ENCODE measurements around the gene TENT5C. TPM values are rescaled to one million over a fixed set of nuclear protein-coding genes. Genes with fewer than 3 reads are reported as not detected.

Gene TENT5C
- total RNA-seq, 1 donor from 2014 or later = 8.1 TPM

- no peak for DNase-seq (ENCODE audit: low spot score)
These were observed 32.3 kb upstream of the TENT5C start for GRCh38 chr1:117573386-117574023.

- DNase-seq (ENCODE audit: low spot score) = no peak
These were observed 31.6 kb upstream of the TENT5C start for GRCh38 chr1:117574161-117574835.

GRCh38 chr1:117575586-117576225 is 30.1 kb upstream of the TENT5C start:
- no peak for DNase-seq (ENCODE audit: low spot score)

- no peak for DNase-seq (ENCODE audit: low spot score)
These were observed 29.6 kb upstream of the TENT5C start for GRCh38 chr1:117576236-117576635.

- DNase-seq (ENCODE audit: low spot score) = no peak
These were observed 28.5 kb upstream of the TENT5C start for GRCh38 chr1:117577191-117577885.

- DNase-seq (ENCODE audit: low spot score) = no peak
These were observed 27.4 kb upstream of the TENT5C start for GRCh38 chr1:117578466-117578865.

GRCh38 chr1:117579221-117579906 is 26.5 kb upstream of the TENT5C start:
- DNase-seq (ENCODE audit: low spot score) = no peak

GRCh38 chr1:117580436-117580835 is 25.4 kb upstream of the TENT5C start:
- no peak for DNase-seq (ENCODE audit: low spot score)

- DNase-seq (ENCODE audit: low spot score) = no peak
These were observed 25.0 kb upstream of the TENT5C start for GRCh38 chr1:117580882-117581281.

GRCh38 chr1:117581391-117581943 is 24.4 kb upstream of the TENT5C start:
- DNase-seq (ENCODE audit: low spot score) = no peak

GRCh38 chr1:117582451-117582850 is 23.4 kb upstream of the TENT5C start:
- no peak for DNase-seq (ENCODE audit: low spot score)

GRCh38 chr1:117583247-117583646 is 22.6 kb upstream of the TENT5C start:
- no peak for DNase-seq (ENCODE audit: low spot score)

- DNase-seq (ENCODE audit: low spot score) = no peak
These were observed 21.7 kb upstream of the TENT5C start for GRCh38 chr1:117584181-117584580.

GRCh38 chr1:117585086-117585485 is 20.8 kb upstream of the TENT5C start:
- no peak for DNase-seq (ENCODE audit: low spot score)

- DNase-seq (ENCODE audit: low spot score) = no peak
These were observed 19.5 kb upstream of the TENT5C start for GRCh38 chr1:117586337-117586736.

GRCh38 chr1:117586747-117587498 is 18.9 kb upstream of the TENT5C start:
- no peak for DNase-seq (ENCODE audit: low spot score)

GRCh38 chr1:117587499-117588356 is 18.1 kb upstream of the TENT5C start:
- no peak for DNase-seq (ENCODE audit: low spot score)

- DNase-seq (ENCODE audit: low spot score) = no peak
These were observed 16.3 kb upstream of the TENT5C start for GRCh38 chr1:117589544-117589943.

- no peak for DNase-seq (ENCODE audit: low spot score)
These were observed 15.4 kb upstream of the TENT5C start for GRCh38 chr1:117590273-117590925.

All from mucosa of gallbladder (tissue), 1 donor.